ENCODE measurements around the gene TBC1D22A. TPM values are rescaled to one million over a fixed set of nuclear protein-coding genes. Genes with fewer than 3 reads are reported as not detected.

Gene TBC1D22A
- total RNA-seq, 1 experiment from 2014 or later = 26.0 TPM

- ChIA-PET CTCF (interaction anchor here (0.6 to 4.2 kb wide), 22 partner anchors 8 to 1735 kb away, joined by 3 to 41 read pairs (median 4); no protein-coding TSS in a partner anchor), POLR2A (interaction anchor here (0.7 to 1.2 kb wide), 3 partner anchors 12 to 320 kb away, joined by 3 read pairs; no protein-coding TSS in a partner anchor)
- intact Hi-C loops (cut with micrococcal nuclease) = loop anchor here (2.0 kb wide), 1 partner anchor 45 kb away; no protein-coding TSS in a partner anchor
- TF ChIP-seq CTCF (IDR thresholded peaks at IDR 0.05; ENCODE audit: unreplicated experiment) = no peak
- Mint-ChIP-seq H3K27me3 (ENCODE audit: insufficient read depth, unreplicated experiment) (no peaks in the 10 kb centered on the region), H3K27ac (ENCODE audit: low read depth, unreplicated experiment) (no peak overlapping the region), H3K9me3 (ENCODE audit: unreplicated experiment) (peaks cover 7% of the 10 kb centered on the region), H3K36me3 (ENCODE audit: insufficient read depth, unreplicated experiment) (peaks cover 24% of the 10 kb centered on the region), H3K4me1 (ENCODE audit: insufficient read depth, unreplicated experiment) (peaks cover 32% of the 10 kb centered on the region), H3K4me3 (ENCODE audit: unreplicated experiment) (no peak overlapping the region)
- no TSS peak for BruUV-seq (replicated peaks)
- DNase-seq (ENCODE audit: unreplicated experiment) = no peak
Observed at GRCh38 chr22:46758121-46758520, 4.3 kb upstream of the TBC1D22A start.

GRCh38 chr22:46758867-46759290 is 3.6 kb upstream of the TBC1D22A start:
- intact Hi-C loops (cut with micrococcal nuclease) = loop anchor here (2.0 kb wide), 1 partner anchor 44 kb away; no protein-coding TSS in a partner anchor
- Mint-ChIP-seq H3K4me3 (ENCODE audit: unreplicated experiment) (no peak overlapping the region), H3K27ac (ENCODE audit: low read depth, unreplicated experiment) (no peak overlapping the region), H3K27me3 (ENCODE audit: insufficient read depth, unreplicated experiment) (no peaks in the 10 kb centered on the region), H3K4me1 (ENCODE audit: insufficient read depth, unreplicated experiment) (peaks cover 32% of the 10 kb centered on the region), H3K36me3 (ENCODE audit: insufficient read depth, unreplicated experiment) (peaks cover 24% of the 10 kb centered on the region), H3K9me3 (ENCODE audit: unreplicated experiment) (peaks cover 7% of the 10 kb centered on the region)
- CTCF ChIA-PET = interaction anchor here (0.6 to 4.2 kb wide), 22 partner anchors 8 to 1734 kb away, joined by 3 to 41 read pairs (median 4); no protein-coding TSS in a partner anchor
- BruUV-seq (replicated peaks) = no TSS peak
- DNase-seq (ENCODE audit: unreplicated experiment) = peak; percentile 79
- POLR2A ChIA-PET = interaction anchor here (0.8 to 1.2 kb wide), 3 partner anchors 12 to 44 kb away, joined by 3 read pairs; no protein-coding TSS in a partner anchor
- TF ChIP-seq CTCF (IDR thresholded peaks at IDR 0.05; ENCODE audit: unreplicated experiment) = peak; percentile 64

GRCh38 chr22:46761017-46761416 is 1.4 kb upstream of the TBC1D22A start:
- TF ChIP-seq CTCF (IDR thresholded peaks at IDR 0.05; ENCODE audit: unreplicated experiment) = no peak
- Mint-ChIP-seq H3K27me3 (ENCODE audit: insufficient read depth, unreplicated experiment) (no peaks in the 10 kb centered on the region), H3K4me3 (ENCODE audit: unreplicated experiment) (peak overlapping the region; percentile 99), H3K9me3 (ENCODE audit: unreplicated experiment) (peaks cover 7% of the 10 kb centered on the region), H3K36me3 (ENCODE audit: insufficient read depth, unreplicated experiment) (peaks cover 24% of the 10 kb centered on the region), H3K27ac (ENCODE audit: low read depth, unreplicated experiment) (peak overlapping the region; percentile 100), H3K4me1 (ENCODE audit: insufficient read depth, unreplicated experiment) (peaks cover 26% of the 10 kb centered on the region)
- no TSS peak for BruUV-seq (replicated peaks)
- DNase-seq (ENCODE audit: unreplicated experiment) = no peak
- intact Hi-C loops (cut with micrococcal nuclease) = loop anchor here (5.0 kb wide), 1 partner anchor 199 kb away; no protein-coding TSS in a partner anchor
- ChIA-PET CTCF (interaction anchor here (1.0 to 4.1 kb wide), 6 partner anchors 14 to 197 kb away, joined by 3 to 32 read pairs (median 14); no protein-coding TSS in a partner anchor), POLR2A (interaction anchor here (0.6 to 5.1 kb wide), 2 partner anchors 12 to 33 kb away, joined by 3 to 109 read pairs; no protein-coding TSS in a partner anchor)

GRCh38 chr22:46761539-46762237 is 762 bp upstream of the TBC1D22A start:
- Mint-ChIP-seq H3K27me3 (ENCODE audit: insufficient read depth, unreplicated experiment) (no peaks in the 10 kb centered on the region), H3K9me3 (ENCODE audit: unreplicated experiment) (peaks cover under 1% of the 10 kb centered on the region), H3K4me3 (ENCODE audit: unreplicated experiment) (peak overlapping the region; percentile 99), H3K4me1 (ENCODE audit: insufficient read depth, unreplicated experiment) (peaks cover 26% of the 10 kb centered on the region), H3K36me3 (ENCODE audit: insufficient read depth, unreplicated experiment) (peaks cover 24% of the 10 kb centered on the region), H3K27ac (ENCODE audit: low read depth, unreplicated experiment) (peak overlapping the region; percentile 100)
- BruUV-seq (replicated peaks) = TSS peak; percentile 97
- CTCF ChIA-PET = interaction anchor here (1.0 to 4.1 kb wide), 8 partner anchors 13 to 198 kb away, joined by 3 to 32 read pairs (median 7); no protein-coding TSS in a partner anchor
- intact Hi-C loops (cut with micrococcal nuclease) = loop anchor here (5.0 kb wide), 1 partner anchor 199 kb away; no protein-coding TSS in a partner anchor
- no peak for TF ChIP-seq CTCF (IDR thresholded peaks at IDR 0.05; ENCODE audit: unreplicated experiment)
- DNase-seq (ENCODE audit: unreplicated experiment) = no peak
- POLR2A ChIA-PET = interaction anchor here (0.6 to 5.1 kb wide), 11 partner anchors 8 to 223 kb away, joined by 3 to 109 read pairs (median 5); no protein-coding TSS in a partner anchor
